Measurements from ENCODE around the gene CMC1.

- TF ChIP-seq EZH2 (IDR thresholded peaks at IDR 0.05; ENCODE audit: insufficient read depth, poor library complexity, severe bottlenecking): no peak
- TF ChIP-seq EZH2phosphoT487 (IDR thresholded peaks at IDR 0.05; ENCODE audit: insufficient read depth, low read depth): no peak
These were observed at the start of gene CMC1 for GRCh38 chr3:28241221-28242160.
